ENCODE measurements around the gene NR2C2. TPM values are rescaled to one million over a fixed set of nuclear protein-coding genes. Genes with fewer than 3 reads are reported as not detected.
A peak's percentile ranks its signal among the peaks of the same experiment; 100 is the strongest.

NR2C2 gene
- total and polyA plus RNA-seq, 2 of the 13 experiments (the other 11 are each of a cell fraction or from before 2014, with no cell fraction given): 7.8 to 11.8 TPM

DNA sequence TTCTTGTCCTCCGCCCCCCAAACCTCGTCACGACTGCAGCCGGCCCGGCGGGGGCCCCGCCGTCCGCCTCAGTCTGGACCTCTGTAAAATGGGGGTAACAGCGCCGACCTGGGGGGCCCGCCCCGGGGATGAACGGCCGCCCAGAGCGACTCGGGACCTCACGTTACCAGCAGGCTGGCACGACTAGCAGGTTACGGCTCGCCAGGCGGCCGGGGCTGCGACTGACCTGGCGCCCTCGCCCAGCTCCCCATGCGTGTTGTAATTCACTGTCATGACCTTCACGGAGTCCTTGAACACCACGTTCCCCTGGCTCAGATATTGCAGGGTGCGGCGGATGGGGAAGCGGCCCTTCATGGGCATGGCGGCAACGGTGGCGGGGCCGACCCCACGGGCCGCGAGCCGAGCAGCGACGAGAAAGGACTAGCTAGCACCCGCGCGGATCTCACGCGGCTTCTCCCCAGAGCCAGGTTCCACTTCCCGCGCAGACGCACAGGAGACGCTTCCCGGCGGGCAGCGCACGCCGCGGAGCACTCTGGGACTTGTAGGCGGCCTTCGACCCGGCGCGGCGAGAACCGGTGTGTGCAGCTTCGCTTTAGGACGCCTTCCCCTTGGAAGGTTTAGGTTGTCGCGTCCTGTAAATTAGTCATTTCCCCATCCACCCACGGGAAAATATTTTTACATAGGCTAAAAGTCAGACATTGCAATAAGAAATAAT is 117.6 kb downstream of the NR2C2 start, which contains the start of gene MRPS25 (continued):
- no peak for TF ChIP-seq MATR3 (CRISPR knock-in tag; IDR thresholded peaks at IDR 0.05)
- no peak for TF ChIP-seq NR2F2 (IDR thresholded peaks at IDR 0.05; ENCODE audit: borderline replicate concordance, low read depth)
- TF ChIP-seq, protein P1, sequence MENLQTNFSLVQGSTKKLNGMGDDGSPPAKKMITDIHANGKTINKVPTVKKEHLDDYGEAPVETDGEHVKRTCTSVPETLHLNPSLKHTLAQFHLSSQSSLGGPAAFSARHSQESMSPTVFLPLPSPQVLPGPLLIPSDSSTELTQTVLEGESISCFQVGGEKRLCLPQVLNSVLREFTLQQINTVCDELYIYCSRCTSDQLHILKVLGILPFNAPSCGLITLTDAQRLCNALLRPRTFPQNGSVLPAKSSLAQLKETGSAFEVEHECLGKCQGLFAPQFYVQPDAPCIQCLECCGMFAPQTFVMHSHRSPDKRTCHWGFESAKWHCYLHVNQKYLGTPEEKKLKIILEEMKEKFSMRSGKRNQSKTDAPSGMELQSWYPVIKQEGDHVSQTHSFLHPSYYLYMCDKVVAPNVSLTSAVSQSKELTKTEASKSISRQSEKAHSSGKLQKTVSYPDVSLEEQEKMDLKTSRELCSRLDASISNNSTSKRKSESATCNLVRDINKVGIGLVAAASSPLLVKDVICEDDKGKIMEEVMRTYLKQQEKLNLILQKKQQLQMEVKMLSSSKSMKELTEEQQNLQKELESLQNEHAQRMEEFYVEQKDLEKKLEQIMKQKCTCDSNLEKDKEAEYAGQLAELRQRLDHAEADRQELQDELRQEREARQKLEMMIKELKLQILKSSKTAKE (CRISPR knock-in tag; IDR thresholded peaks at IDR 0.05; ENCODE audit: borderline replicate concordance): no peak
- TF ChIP-seq, protein P2, sequence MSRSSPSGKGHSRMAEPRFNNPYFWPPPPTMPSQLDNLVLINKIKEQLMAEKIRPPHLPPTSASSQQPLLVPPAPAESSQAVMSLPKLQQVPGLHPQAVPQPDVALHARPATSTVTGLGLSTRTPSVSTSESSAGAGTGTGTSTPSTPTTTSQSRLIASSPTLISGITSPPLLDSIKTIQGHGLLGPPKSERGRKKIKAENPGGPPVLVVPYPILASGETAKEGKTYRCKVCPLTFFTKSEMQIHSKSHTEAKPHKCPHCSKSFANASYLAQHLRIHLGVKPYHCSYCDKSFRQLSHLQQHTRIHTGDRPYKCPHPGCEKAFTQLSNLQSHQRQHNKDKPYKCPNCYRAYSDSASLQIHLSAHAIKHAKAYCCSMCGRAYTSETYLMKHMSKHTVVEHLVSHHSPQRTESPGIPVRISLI (CRISPR knock-in tag; IDR thresholded peaks at IDR 0.05; ENCODE audit: borderline replicate concordance): no peak
- TF ChIP-seq HES4 (CRISPR knock-in tag; IDR thresholded peaks at IDR 0.05; ENCODE audit: borderline replicate concordance): peak; percentile 81; the same call in 1 of the 2 replicates
- TF ChIP-seq, protein P3, sequence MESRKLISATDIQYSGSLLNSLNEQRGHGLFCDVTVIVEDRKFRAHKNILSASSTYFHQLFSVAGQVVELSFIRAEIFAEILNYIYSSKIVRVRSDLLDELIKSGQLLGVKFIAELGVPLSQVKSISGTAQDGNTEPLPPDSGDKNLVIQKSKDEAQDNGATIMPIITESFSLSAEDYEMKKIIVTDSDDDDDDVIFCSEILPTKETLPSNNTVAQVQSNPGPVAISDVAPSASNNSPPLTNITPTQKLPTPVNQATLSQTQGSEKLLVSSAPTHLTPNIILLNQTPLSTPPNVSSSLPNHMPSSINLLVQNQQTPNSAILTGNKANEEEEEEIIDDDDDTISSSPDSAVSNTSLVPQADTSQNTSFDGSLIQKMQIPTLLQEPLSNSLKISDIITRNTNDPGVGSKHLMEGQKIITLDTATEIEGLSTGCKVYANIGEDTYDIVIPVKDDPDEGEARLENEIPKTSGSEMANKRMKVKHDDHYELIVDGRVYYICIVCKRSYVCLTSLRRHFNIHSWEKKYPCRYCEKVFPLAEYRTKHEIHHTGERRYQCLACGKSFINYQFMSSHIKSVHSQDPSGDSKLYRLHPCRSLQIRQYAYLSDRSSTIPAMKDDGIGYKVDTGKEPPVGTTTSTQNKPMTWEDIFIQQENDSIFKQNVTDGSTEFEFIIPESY (CRISPR knock-in tag; IDR thresholded peaks at IDR 0.05): peak; percentile 32; the same call in 1 of the 2 replicates
- no peak for TF ChIP-seq SMAD1 (CRISPR knock-in tag; IDR thresholded peaks at IDR 0.05; ENCODE audit: borderline replicate concordance, low read depth)
- TF ChIP-seq POLR2AphosphoS2 (IDR thresholded peaks at IDR 0.05; ENCODE audit: low read depth, low read length): no peak
- peak; percentile 43; the same call in 1 of the 2 replicates for TF ChIP-seq CEBPG (CRISPR knock-in tag; IDR thresholded peaks at IDR 0.05)
- TF ChIP-seq SUZ12 (IDR thresholded peaks at IDR 0.05; ENCODE audit: low read depth, low read length): peak; percentile 84
- TF ChIP-seq, protein P4, sequence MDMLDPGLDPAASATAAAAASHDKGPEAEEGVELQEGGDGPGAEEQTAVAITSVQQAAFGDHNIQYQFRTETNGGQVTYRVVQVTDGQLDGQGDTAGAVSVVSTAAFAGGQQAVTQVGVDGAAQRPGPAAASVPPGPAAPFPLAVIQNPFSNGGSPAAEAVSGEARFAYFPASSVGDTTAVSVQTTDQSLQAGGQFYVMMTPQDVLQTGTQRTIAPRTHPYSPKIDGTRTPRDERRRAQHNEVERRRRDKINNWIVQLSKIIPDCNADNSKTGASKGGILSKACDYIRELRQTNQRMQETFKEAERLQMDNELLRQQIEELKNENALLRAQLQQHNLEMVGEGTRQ (IDR thresholded peaks at IDR 0.05; ENCODE audit: low read depth, low read length): no peak
- TF ChIP-seq, protein P4 (CRISPR knock-in tag; IDR thresholded peaks at IDR 0.05; ENCODE audit: borderline replicate concordance): no peak
- TF ChIP-seq TAF1 (CRISPR knock-in tag; IDR thresholded peaks at IDR 0.05): peak; percentile 91
- TF ChIP-seq, protein P5, sequence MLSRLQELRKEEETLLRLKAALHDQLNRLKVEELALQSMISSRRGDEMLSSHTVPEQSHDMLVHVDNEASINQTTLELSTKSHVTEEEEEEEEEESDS (CRISPR knock-in tag; IDR thresholded peaks at IDR 0.05; ENCODE audit: borderline replicate concordance): no peak
- TF ChIP-seq SIN3B (IDR thresholded peaks at IDR 0.05; ENCODE audit: low read length): no peak
- no peak for TF ChIP-seq ZNF3 (CRISPR knock-in tag; IDR thresholded peaks at IDR 0.05)
